AG04449 (cell line): ENCODE results near the gene RGS1.

Experiments used
- CTCF ChIA-PET: fragments of 350-600 bp; formaldehyde crosslinking; extraction: SDS; loops from one replicate; lab custom pipeline; 2021; ENCODE audit warnings: antibody characterized with exemption; lab: Yijun Ruan, JAX
- POLR2A ChIA-PET: fragments of 400-600, 350-600 bp; formaldehyde crosslinking; extraction: SDS; loops from one replicate; lab custom pipeline; 2020; ENCODE audit warnings: antibody characterized with exemption, inconsistent platforms; lab: Yijun Ruan, JAX
- DNase-seq: peaks from one replicate; pipeline ENCODE4 v3.0.0-alpha.2; 2010; ENCODE audit warnings: low read depth, low spot score
- H3K4me3 ChIP-seq: 2 replicates; pipeline ENCODE4 v1.5.1; 2011; ENCODE audit warnings: low read depth, mild to moderate bottlenecking, control low read depth, low read length
- TF ChIP-seq, protein P1 (sequence below): IDR thresholded peaks from one replicate; pipeline ENCODE4 v1.5.1; 2011; ENCODE audit warnings: mild to moderate bottlenecking, moderate library complexity, low read length, control low read depth, inconsistent platforms; ENCODE audit not compliant: insufficient read depth; ENCODE audit errors: missing control alignments

The RGS1 gene

GRCh38 chr1:192592981-192593708 lies 17.6 kb downstream of the RGS1 start:
- TF ChIP-seq, protein P1, sequence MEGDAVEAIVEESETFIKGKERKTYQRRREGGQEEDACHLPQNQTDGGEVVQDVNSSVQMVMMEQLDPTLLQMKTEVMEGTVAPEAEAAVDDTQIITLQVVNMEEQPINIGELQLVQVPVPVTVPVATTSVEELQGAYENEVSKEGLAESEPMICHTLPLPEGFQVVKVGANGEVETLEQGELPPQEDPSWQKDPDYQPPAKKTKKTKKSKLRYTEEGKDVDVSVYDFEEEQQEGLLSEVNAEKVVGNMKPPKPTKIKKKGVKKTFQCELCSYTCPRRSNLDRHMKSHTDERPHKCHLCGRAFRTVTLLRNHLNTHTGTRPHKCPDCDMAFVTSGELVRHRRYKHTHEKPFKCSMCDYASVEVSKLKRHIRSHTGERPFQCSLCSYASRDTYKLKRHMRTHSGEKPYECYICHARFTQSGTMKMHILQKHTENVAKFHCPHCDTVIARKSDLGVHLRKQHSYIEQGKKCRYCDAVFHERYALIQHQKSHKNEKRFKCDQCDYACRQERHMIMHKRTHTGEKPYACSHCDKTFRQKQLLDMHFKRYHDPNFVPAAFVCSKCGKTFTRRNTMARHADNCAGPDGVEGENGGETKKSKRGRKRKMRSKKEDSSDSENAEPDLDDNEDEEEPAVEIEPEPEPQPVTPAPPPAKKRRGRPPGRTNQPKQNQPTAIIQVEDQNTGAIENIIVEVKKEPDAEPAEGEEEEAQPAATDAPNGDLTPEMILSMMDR = no peak
- H3K4me3 ChIP-seq = no peak overlapping the region
- no peak for DNase-seq
- POLR2A ChIA-PET = no interaction called here
- CTCF ChIA-PET = interaction anchor here (0.8 to 3.9 kb wide), 6 partner anchors 10 to 119 kb away, joined by 3 to 20 read pairs (median 6); no protein-coding TSS in a partner anchor

DNA sequence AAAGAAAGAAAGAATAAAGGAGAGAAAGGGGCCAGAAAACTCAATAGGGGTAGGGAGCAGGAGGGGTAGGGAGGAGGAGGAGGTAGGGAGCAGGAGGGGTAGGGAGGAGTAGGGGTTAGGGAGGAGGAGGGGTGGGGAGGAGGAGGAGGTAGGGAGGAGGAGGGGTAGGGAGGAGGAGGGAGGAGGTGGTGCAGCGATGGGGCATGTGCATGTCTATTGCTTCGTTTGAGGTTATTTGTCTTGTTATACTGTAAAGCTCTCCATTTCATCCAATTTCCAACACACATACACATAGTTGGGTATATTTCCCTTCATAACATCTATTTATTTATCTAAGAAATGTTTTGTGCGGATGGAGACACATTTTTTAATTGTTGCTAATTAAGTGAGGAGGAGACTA lies 19.7 kb downstream of the RGS1 start:
- DNase-seq = no peak
- TF ChIP-seq, protein P1 = no peak
- ChIA-PET CTCF (interaction anchor here (0.5 to 3.9 kb wide), 8 partner anchors 13 to 121 kb away, joined by 3 to 20 read pairs (median 3); no protein-coding TSS in a partner anchor), POLR2A (no interaction called here)
- no peak overlapping the region for H3K4me3 ChIP-seq

DNA sequence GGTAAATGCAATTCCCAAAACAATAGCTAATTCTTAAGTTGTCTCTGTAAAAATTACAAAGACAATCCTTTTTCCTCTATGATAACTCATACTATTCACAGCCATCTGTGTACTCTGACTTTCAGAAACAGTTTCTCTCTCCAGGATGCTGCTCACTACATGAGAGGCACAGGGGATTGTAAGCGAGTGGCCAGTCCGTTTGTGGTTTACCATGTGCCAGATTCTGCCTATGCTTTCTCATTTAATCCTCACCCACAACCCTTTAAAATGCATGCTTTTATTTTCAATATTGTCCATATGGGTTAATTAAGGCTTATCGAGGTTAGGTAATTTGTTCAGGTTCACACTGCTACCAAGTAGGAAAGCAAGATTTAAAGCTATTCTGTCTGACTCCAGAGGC lies 23.0 kb downstream of the RGS1 start:
- TF ChIP-seq, protein P1 = no peak
- CTCF ChIA-PET = interaction anchor here (0.9 to 2.1 kb wide), 6 partner anchors 10 to 124 kb away, joined by 3 to 7 read pairs (median 5); no protein-coding TSS in a partner anchor
- no peak overlapping the region for H3K4me3 ChIP-seq
- POLR2A ChIA-PET = no interaction called here
- DNase-seq = no peak

DNA sequence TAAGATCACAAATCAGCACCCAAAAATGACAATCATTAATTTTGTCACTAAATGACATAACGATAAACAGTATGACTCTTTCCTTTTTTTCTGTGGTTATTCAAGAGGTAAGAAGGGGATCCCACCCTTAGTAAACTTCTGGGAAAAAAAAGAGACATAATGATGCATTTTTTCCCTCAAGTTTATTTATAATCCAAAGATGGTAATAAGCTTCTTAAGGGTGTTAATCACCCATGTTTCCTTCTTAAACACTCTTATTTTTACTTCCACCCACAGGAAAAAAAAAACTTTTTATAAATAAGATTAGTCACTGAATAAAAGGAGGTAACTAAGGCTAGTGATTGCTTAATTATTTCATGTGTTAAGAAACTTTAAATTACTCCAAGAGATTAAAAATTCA lies 24.7 kb downstream of the RGS1 start:
- DNase-seq = no peak
- no peak overlapping the region for H3K4me3 ChIP-seq
- ChIA-PET POLR2A (no interaction called here), CTCF (interaction anchor here (0.9 to 1.4 kb wide), 3 partner anchors 123 to 126 kb away, joined by 3 to 5 read pairs (median 4); no protein-coding TSS in a partner anchor)
- TF ChIP-seq, protein P1 = no peak

DNA sequence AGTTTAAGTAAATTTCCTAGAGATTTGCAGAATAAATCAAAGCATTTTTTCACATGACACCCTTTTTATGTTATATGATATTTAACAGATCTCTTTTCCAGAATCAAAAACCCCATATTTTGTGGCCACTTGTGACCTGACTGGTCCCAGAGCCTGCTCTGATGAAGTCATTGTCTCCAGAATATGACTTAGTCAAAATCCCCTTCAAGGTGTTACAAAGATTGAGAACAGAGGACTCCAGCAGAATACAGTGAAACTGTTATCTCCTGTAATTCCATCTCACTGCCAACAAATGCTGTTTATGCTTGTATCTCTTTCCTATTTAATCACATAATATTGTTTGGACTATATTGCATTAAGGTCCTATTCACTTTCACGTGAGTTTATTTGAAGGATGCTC lies 25.6 kb downstream of the RGS1 start:
- TF ChIP-seq, protein P1 = no peak
- H3K4me3 ChIP-seq = no peak overlapping the region
- no peak for DNase-seq
- CTCF ChIA-PET = interaction anchor here (1.0 to 2.6 kb wide), 4 partner anchors 10 to 127 kb away, joined by 4 to 13 read pairs (median 4); no protein-coding TSS in a partner anchor
- POLR2A ChIA-PET = no interaction called here

DNA sequence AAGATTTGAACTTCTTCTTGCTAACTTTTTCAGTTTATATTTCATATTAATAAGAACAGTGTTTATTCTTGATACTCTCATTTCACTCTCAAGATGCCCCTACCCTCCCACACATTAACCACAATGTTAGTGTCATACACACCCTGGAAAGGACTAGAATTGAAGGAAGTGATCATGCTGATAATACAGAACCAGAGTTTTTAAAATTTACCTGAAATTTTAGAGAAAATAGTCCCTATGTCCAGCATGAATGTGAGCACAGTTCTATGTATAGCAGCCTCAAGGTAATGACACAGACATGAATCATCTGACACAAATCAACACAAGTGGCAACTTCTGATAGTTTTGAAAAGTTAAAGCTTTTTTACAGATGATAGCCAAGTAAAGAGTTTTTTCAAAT lies 26.0 kb downstream of the RGS1 start:
- CTCF ChIA-PET = interaction anchor here (1.0 to 2.6 kb wide), 3 partner anchors 10 to 127 kb away, joined by 3 to 13 read pairs (median 4); no protein-coding TSS in a partner anchor

More for the DNA sequence above, 26.0 kb downstream of the RGS1 start:
- no peak for DNase-seq
- no peak overlapping the region for H3K4me3 ChIP-seq
- TF ChIP-seq, protein P1 = no peak
- POLR2A ChIA-PET = no interaction called here
